ENCODE results near the gene OLA1. TPM values are rescaled to one million over a fixed set of nuclear protein-coding genes. Genes with fewer than 3 reads are reported as not detected.

OLA1 gene
- total RNA-seq, 1 donor from 2014 or later = 103 TPM

DNA sequence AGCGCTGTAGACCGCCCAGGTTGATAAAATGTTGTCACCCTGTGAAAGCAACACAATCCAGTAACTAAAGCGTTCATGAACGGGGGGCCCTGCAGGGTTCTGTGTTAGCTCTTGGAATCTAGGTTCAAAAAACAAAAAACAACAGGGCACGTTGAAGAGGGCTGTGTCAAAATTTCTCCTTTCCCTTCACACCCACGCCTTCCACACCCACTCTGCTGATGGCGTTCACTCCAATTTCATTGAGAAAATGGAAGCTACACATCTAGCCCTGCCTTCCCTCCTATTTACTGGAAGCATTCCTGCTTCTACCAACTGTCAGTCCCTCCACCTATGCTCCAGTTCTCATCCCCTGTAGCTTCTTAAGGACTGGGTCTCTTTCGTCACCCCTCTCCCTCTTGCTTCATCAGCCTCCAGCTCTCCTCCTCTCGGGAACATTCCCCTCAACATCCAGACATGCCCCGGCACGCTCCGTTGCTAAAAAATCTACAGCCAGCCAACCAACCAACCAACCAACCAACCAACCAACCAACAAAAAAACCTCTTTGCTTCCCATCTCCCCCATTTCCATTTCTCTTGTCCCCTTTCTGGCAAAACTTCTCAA is 184.7 kb downstream of the OLA1 start:
- DNase-seq = no peak

- DNase-seq = peak; percentile 44
Measured at GRCh38 chr2:174062934-174063333, 185.4 kb downstream of the OLA1 start.

DNA sequence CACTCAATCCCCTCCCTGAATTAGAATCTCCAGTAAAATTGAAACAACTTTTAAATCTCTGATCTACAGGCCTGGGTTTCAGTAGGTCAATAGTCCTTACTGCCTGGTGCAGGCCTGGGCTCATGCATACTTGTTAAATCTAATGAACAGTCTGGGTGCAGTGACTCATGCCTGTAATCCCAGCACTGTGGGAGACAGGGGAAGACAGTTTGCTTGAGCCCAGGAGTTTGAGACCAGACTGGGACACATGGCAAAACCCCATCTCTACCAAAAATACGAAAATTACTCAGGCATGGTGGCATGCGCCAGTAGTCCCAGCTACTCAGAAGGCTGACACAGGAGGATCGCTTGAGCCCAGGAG is 188.5 kb downstream of the OLA1 start:
- no peak for DNase-seq

DNA sequence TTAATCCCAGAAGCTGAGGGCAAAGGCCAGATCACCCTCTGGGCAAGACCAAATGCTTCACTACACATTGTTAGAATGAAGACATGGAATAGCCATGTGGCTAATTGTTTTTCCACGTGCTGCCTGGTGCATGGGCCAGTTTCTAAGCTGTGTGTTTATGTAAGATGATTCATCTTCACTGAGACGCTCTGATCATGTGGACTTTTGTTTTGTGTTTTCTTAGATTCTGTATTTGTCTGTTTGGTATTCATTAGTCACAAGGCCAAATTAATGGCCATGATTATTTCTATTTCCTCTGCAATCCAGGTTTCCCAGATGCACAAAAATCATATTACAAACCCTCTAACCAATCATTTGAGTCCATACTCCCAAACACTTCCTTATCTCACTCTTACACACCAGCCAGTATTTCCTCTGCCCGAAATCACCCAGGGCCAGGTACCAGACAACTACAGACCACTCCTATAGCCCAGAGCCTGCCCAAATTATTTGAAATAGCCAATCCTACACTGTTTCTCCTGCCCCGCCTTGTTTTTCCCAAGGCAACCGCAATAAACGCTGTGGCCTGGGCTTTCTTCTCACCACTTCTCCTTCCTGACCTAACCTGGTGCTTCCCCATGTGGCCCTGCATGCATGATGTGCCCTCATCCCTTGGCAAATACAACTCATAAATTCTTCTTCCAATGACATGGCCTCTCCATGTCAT is 189.0 kb downstream of the OLA1 start:
- DNase-seq = no peak

- no peak for DNase-seq
Measured at GRCh38 chr2:174058456-174058855, 189.9 kb downstream of the OLA1 start.

GRCh38 chr2:174058026-174058425 is 190.3 kb downstream of the OLA1 start:
- DNase-seq = no peak

DNA sequence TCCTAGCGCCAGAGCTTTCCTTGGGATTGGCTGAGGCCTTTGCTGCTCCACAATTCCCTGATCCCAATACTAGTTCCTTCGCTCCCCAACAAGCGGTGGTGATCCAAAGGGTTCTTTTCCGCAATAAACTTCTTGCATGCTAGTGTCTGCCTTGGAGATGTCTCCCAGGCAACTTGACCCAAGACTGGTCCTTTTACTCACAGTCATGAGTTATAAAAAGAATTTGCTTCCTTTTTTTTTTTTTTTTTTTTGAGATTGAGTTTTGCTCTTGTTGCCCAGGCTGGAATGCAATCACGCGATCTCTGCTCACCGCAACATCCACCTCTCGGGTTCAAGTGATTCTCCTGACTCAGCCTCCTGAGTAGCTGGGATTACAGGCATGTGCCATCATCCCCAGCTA is 193.4 kb downstream of the OLA1 start:
- no peak for DNase-seq

DNA sequence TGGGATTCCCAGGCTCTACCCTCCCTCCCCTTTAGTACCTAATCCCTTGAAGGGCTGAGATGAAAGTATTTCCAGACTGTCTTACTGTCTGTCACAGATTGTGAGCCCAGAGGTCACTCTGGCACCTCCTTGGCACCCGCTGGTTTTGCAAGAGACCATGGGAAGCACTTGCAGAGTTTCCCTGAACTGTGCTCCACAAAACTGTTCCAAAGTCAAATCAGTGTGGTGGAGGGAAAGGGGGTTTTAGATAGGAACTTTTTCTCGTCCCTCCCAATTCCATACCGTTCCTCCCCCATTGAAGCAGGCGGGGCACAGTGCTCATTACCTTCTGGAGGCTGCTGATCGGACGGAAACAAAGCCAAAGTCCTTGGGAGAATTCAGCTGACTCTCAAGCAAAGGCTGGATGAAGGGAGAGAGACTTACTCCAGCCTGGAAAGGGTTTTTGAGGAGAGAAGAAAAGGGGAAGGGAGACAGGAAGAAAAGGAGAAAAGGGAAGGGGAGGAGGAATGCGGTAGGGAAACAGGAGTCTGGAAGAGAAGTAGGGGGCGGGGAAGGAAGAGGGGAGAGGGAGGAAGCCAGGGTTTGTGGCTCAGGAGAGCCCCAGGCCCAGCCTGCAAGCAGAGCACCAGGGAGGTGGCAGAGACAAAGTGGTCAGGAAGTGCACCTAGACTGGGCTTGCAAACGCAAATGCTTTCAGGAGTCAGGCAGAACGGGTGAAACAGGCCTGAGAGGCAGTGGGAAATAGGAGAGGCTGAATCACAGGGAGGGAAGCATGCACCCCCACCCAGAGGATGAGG is 194.8 kb downstream of the OLA1 start:
- DNase-seq = no peak

DNA sequence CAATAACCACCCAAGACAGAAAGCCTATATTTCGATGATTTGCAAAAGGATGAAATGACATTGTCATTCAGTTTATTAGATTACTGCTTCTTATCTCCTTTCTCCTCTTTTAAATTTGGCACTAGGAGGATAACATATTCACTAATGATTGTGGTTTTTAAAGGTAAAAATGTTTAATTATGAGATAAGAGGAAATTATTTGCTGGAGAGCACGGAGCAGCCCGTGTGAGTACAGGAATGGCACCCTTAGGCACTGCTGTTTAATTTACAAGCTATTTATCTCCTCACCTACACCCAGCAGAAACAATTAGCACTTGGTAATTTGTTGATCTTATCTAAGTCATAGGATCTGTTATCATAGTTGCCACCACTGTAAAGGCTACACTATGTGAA is 195.8 kb downstream of the OLA1 start:
- no peak for DNase-seq

DNA sequence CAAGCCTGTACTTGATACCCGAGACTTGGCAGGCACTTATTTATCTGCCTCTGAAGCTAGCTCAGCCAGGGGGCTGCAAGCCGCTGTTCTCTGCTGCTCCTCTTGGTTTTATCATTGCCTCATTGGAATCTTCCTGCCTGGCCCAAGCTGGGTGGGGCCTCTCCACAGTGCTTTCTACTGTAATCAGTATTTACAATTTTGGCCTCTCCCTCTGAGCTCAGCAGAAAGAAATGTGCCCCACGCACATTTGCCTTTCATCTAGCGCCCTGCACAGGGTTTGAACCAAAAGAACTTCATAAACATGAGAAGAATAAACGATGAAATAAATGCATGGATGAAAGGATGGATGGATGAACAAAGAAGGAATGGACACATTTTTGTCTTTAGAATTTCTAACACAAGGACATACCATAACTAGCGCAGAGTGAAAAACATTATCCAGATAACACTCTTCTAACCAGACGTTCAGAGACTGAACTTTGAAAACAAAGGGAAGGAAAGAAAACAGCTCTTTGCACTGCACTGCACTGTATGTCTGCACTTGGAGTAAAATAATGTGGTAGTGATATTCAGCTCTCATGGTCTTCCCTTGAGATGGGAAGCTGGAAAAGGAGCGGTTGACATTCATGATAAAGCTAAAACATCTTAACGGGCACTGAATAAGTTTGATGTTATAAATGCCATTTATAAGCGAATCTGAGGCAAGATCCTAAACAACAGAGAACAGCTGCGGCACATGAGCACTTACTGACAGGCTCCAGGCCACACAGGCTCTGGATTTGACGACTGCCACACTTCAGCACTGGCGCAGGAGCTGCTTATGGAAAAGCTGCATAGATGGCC is 196.4 kb downstream of the OLA1 start:
- peak; percentile 84 for DNase-seq

DNA sequence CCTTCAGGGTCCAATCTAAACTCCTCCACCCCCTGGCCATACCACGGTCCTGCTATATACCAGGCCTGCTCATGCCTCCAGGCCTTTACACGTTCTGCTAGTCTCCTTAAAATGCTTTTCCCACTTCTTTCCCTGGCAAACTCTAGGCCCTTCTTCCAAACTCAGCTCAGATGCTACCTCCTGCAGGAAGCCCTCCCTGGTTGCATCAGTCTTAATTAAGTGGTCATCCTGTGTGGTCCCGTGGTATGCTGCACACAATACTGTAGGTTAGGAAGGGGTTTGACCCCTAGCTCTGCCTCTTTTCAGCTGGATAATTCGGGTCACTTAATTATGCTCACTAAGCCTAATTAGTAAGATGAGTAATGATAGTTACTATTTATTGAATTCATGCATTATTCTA is 197.3 kb downstream of the OLA1 start:
- DNase-seq = no peak

- no peak for DNase-seq
Measured at GRCh38 chr2:174049895-174050294, 198.4 kb downstream of the OLA1 start.

DNA sequence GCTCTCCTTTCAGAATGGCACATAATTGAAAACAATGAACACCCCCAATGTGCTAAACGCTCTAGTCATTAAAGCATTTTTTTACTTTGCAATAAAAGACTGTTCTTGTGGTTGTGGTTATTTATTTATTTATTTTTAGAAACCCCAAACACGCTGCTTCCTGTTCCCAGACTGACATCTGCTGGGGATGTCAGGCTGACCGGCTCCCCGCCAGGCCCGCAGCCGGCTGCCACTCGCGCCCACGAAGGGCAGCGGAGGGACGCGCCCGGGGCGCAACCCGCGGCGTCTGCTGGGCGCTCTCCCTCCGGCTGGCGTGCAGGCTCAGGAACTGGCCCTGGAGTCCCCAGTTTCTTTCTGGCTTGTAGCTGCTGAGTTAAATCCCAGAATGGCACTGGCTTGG is 200.1 kb downstream of the OLA1 start:
- DNase-seq = no peak

- DNase-seq = no peak
Measured at GRCh38 chr2:174047746-174048145, 200.6 kb downstream of the OLA1 start.

DNA sequence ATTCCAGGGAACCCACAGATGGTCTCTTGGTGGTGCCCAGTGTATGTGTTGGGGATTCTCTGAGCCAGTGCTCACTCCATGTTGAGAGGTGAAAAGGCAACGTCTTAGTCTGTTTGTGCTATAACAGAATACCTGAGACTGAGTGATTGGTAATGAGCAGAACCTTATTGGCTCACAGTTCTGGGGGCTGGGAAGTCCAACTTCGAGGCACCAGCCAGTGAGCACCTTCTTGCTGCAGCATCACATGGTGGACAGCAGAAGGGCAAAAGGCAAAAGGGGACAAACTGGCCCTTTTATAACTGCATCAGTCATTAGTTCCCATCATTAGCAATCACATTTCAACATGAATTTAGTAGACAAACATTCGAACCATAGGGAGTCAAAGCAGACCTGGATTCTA is 202.2 kb downstream of the OLA1 start:
- DNase-seq = no peak

GRCh38 chr2:174044556-174044955 is 203.8 kb downstream of the OLA1 start:
- DNase-seq = no peak

DNA sequence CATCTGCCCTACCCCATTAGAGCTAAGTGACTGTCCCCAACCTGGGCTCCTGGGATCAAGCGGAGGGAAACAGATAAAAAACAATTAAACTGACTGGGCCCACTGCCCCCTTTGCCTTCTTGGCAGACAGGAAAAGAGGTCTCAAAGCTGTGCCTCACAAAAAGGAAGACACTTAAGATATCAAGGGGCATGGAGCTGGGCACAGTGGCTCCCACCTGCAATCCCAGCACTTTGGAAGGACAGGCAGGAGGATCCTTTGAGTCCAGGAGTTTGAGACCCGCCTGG is 208.0 kb downstream of the OLA1 start:
- DNase-seq = no peak

GRCh38 chr2:174039551-174040416 is 208.5 kb downstream of the OLA1 start:
- DNase-seq = peak; percentile 96

DNA sequence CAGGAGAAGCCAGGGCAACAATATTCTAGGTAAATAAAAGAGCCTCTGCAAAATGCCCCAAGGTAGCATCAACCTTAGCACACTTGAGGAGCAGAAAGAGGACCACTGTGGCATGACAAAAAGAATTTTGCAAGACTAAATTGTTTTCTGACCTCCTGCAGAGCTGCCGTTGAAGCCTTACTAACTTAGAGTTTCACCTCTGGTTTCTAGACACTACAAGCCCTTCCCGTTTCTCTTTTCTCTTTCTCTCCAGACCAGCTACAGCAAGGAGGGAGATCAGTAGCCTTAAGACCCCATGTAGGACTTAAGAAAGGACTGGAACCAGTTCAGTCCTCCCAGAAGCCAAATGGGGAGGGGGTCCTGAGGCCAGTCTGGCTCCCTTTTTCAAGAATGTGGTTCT is 209.9 kb downstream of the OLA1 start:
- no peak for DNase-seq

DNA sequence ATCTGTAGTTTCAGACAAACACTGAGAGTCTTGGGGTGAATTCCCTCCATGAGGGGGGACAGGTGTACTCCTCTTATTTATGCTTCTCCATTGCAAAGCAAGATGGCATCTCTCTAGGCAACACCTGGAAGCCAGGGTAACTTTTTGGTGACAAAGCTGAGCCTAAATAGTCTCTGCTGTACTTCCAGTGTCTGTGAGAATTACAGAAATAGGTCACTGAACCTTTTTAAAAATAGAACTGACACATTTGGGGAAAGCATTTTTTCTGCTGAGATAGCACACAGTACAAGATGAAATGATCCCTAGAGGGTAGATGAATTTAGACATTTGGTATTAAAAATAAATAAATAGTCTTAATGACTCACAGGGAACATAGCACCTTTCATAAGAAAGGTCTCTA is 211.5 kb downstream of the OLA1 start:
- no peak for DNase-seq

GRCh38 chr2:174035981-174036742 is 212.2 kb downstream of the OLA1 start:
- DNase-seq = no peak

Data from tongue (tissue), 2 donors.